NCI-H146 treated with DMSO at 0.1 percent for 48 hours (cell line): Measurements from ENCODE around the gene RHD.
"Not testable (repeated sequence)": the region's sequence is repeated elsewhere in the genome, so short reads cannot be mapped to it uniquely, and the experiment has no call there.

ENCODE experiments used
- DNase-seq: peaks from one replicate; lab custom pipeline; 2025; ENCODE audit not compliant: unreplicated experiment; lab: John Stamatoyannopoulos, UW

RHD gene

DNA sequence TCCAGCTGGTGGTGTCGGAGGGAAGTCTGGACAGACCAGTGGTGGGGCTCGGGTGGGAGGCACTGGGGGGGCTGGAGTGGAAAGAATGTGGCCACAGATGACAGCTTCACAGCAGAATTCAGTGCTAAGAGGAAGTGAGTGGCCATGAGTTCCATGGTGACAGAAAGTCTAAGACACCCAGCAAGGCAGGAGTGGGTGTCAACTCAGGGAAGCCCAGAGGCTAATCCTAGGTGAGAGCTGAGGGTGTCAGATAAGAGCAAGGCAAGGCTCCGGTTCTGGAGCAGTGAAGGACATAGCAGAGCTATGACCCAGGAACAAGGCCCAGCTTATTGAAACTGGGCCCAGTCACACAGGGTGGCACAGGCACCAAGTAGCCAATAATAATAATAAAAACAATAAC, 30.0 kb downstream of the RHD start:
- not testable (repeated sequence) for DNase-seq

DNA sequence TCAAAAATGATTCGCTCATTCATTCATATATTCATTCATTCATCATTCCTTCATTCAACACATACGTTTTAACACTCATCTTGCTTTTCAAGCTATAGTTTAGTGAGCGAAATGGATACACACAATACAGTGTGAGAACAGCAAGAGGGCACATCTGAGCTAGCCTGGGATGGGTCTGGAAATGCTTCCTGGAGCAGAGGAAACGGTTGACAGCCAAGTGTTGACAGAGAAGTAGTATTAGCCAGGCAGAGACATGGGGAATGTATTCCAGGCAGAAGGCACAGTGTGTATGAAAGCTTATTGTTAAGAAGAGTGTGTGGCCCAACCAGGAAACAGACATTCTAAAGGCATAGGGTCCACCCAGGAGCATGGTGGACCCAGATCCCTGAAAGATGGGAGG, 32.6 kb downstream of the RHD start:
- not testable (repeated sequence) for DNase-seq

- not testable (repeated sequence) for DNase-seq
Measured at GRCh38 chr1:25308168-25308567, 35.9 kb downstream of the RHD start.

- DNase-seq, result not testable (repeated sequence)
Measured at GRCh38 chr1:25309085-25309484, 36.8 kb downstream of the RHD start.

- DNase-seq, result not testable (repeated sequence)
Measured at GRCh38 chr1:25309486-25309885, 37.2 kb downstream of the RHD start.

DNA sequence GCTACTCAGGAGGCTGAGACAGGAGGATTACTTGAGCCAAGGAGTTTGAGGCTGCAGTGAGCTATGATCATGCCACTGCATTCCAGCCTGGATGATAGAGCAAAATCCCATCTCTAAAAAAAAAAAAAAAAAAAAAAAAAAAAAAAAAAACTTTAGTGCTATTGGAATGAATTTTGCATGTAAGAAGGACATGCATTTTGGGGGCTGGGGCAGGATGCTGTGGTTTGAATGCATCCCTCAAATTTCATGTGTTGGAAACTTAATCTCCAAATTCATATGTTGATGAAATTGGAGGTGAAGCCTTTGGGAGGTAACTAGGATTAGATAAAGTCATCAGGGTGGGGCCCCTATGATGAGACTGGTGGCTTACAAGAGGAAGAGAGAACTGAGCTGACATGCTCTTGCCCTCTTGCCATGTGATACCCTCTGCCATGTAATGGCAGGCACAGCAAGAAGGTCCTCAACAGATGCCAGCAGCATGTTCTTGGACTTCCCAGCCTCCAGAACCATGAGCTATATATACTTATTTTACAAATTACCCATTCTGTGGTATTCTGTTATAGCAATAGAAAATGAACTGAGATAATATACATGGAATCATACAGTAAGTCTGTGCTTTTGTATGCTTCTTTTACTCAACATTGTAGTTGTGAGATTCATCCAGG, 40.6 kb downstream of the RHD start:
- DNase-seq, result not testable (repeated sequence)

DNA sequence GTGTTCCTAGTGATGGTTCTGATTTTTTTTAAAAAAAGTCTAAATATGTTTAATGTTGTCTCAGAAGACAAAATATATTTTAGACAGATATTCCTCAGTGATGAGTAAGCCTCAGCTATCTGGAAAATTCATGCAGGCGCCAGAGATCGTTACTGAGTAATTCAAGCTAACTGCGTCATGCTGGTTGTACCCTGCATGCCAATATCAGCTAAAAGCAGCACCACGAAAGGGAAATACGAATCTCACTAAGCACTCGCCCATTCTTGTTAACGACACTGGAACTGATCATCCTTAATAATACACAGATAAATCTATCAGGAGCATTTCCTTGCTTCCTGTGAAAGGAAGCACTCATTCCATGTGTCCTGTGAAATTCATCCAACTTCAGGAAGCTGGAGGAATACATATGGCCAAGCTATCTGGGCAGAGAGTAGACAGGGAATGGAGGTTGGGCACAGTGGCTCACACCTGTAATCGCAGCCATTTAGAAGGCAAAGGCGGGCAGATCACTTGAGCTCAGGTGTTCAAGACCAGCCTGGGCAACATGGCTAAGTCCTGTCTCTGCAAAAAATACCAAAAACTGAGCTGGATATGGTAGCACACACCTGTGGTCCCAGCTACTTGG, 48.1 kb downstream of the RHD start:
- DNase-seq, result not testable (repeated sequence)

- not testable (repeated sequence) for DNase-seq
Measured at GRCh38 chr1:25322127-25322526, 49.8 kb downstream of the RHD start.

DNA sequence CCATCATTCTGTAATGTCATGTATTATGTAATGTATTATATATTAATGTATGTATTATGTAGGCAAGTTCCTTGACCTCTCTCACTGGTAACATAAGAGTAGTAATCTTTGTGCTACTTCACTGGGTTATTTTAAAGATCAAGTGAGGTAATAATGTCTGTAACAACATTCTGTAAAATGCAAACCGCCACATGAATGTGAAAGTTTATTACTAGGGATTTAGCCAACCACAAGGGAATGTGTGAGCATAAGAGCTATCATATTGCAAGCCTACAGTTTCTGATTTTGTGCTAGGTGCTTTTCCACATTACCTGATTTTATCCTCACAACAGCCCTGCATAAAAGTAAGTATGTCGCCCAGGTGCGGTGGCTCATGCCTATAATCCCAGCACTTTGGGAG, 52.1 kb downstream of the RHD start:
- not testable (repeated sequence) for DNase-seq

- DNase-seq, result not testable (repeated sequence)
Measured at GRCh38 chr1:25327864-25328790, 55.8 kb downstream of the RHD start.

DNA sequence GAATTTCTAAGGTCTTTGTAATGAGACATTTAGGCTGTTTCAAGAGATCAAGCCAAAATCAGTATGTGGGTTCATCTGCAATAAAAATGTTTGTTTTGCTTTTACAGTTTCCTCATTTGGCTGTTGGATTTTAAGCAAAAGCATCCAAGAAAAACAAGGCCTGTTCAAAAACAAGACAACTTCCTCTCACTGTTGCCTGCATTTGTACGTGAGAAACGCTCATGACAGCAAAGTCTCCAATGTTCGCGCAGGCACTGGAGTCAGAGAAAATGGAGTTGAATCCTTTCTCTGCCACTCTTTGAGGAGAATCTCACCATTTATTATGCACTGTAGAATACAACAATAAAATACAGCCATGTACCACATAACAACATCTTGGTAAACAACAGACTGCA, 56.5 kb downstream of the RHD start:
- DNase-seq, result not testable (repeated sequence)

GRCh38 chr1:25329336-25329735, 57.0 kb downstream of the RHD start:
- not testable (repeated sequence) for DNase-seq

DNA sequence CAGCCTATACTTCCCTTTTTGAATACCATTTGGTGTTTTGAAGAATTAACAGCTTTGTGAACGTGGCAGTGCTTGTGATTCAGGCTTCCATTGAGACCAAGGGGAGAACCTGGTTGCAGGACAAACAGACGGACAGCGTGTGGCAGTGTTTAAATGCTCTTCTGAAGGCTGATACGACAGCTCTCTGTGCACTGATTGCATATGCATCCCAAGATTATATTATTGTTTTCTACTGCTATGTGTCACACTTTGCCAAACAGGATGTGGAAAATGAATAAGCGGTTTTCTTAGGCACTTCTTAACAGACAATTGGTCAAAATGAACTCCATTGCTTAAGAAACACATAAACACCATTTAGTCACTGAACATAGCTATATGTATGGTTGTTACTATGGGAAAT, 57.6 kb downstream of the RHD start:
- not testable (repeated sequence) for DNase-seq

GRCh38 chr1:25336922-25337354, 64.6 kb downstream of the RHD start:
- DNase-seq, result not testable (repeated sequence)

DNA sequence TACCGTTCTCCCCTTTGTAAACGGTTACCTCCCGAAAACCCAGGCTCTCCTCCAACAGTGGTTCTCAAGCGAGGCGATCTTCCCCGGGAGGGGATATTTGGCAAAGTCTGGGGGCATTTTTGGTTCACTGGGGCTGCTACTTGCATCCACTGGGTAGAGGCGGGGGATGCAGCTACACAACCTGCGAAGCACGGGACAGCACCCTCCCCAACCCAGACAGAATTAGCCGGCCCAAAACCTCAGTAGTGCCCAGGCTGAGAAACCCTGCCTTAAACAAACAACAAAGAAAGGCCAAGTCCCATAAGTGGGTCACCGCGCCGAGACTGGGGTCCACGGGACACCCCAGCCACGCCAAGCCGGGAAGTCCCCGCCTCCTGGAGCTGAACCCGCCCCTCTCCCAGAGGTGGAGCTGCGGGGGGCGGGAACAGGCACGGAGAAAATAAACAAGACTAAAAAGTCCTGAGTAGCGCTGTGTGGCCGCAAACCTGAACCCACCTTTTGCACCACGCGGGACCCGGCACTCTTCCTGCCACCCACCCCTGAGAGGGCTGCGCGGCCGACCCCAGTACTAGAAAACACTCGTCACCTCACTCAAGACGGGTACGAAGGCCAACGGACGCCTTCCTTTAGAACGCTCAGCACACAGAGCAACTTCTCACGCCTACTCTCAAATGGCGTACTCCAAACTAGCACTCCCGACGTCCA, 65.3 kb downstream of the RHD start:
- not testable (repeated sequence) for DNase-seq

GRCh38 chr1:25338188-25338981, 66.1 kb downstream of the RHD start, which contains the start of gene TMEM50A:
TSS of gene TMEM50A (plus strand) at chr1:25338334. CDS start at chr1:25340487, 2,153 bp downstream.
- peak; percentile 22 for DNase-seq

DNA sequence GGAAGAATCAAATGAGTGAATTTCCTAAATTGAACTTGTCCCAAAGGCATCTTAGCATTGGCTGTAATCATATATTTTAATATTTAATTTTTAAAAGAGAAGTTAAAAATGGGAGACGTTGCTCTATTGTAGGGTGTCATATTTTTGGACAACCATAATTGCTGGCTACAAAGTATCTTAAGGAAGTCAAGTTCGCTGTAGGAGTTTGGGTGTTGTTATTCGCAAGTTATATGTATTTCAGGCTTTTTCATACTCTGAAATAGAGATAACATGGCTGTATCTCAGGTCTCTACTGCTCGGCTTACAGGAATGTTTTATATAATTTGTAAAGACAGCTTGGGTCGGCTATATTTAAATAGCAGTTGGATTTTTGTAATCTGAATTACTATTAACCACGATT, 66.7 kb downstream of the RHD start:
- DNase-seq, result peak; percentile 5

- no peak for DNase-seq
Measured at GRCh38 chr1:25341746-25342145, 69.4 kb downstream of the RHD start.

DNA sequence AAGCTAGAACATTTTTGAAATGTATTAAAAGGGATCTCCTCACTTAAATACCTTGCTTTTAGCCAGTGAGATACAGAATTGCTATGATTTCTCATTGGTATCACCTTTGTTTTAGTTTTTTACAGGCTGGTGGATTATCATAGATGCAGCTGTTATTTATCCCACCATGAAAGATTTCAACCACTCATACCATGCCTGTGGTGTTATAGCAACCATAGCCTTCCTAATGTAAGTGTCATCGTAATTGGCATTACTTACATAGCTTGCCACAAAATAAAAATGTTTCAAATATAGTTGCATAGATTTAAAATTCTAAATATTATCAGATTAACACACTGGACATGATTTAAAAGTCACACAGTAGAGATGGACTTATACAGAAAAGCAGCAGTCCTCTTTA, 70.5 kb downstream of the RHD start:
- no peak for DNase-seq

DNA sequence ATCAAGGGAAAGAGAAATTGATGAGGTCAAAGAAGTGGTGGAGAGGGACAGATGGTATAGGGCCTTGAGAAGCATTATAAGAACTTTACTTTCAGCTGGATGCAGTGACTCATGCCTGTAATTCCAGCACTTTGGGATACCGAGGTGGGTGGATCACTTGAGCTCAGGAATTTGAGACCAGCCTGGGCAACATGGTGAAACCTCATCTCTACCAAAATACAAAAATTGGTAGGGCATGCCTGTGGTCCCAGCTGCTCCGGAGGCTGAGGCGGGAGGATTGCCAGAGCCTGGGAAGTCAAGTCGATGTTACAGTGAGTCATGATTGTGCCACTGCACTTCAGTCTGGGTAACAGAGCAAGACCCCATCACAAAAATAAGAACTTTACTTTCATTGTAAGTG, 71.6 kb downstream of the RHD start:
- no peak for DNase-seq
